ENCODE measurements around the gene WDR76.
"Not testable (repeated sequence)": the region's sequence is repeated elsewhere in the genome, so short reads cannot be mapped to it uniquely, and the experiment has no call there.

DNA sequence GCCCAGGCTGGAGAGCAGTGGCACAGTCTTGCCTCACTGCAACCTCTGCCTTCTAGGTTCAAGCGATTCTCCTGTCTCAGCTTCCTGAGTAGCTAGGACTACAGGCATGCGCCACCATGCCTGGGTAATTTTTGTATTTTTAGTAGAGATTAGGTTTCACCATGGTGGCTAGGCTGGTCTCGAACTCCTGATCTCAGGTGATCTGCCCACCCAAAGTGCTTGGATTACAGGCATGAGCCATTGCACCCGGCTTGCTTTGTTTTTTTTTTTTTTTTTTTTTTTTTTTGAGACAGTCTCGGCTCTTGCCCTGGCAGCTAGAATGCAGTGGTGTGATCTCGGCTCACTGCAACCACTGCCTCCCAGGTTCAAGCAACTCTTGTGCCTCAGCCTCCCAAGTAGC is 5.7 kb downstream of the WDR76 start:
- not testable (repeated sequence) for TF ChIP-seq POLR2A (IDR thresholded peaks at IDR 0.05)
- TF ChIP-seq, protein P1, sequence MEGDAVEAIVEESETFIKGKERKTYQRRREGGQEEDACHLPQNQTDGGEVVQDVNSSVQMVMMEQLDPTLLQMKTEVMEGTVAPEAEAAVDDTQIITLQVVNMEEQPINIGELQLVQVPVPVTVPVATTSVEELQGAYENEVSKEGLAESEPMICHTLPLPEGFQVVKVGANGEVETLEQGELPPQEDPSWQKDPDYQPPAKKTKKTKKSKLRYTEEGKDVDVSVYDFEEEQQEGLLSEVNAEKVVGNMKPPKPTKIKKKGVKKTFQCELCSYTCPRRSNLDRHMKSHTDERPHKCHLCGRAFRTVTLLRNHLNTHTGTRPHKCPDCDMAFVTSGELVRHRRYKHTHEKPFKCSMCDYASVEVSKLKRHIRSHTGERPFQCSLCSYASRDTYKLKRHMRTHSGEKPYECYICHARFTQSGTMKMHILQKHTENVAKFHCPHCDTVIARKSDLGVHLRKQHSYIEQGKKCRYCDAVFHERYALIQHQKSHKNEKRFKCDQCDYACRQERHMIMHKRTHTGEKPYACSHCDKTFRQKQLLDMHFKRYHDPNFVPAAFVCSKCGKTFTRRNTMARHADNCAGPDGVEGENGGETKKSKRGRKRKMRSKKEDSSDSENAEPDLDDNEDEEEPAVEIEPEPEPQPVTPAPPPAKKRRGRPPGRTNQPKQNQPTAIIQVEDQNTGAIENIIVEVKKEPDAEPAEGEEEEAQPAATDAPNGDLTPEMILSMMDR (IDR thresholded peaks at IDR 0.05): not testable (repeated sequence)

Measured in adrenal gland (tissue), 5 donors.